Endothelial cell of umbilical vein (primary cell): ENCODE data around the gene ATP2B2. TPM values are rescaled to one million over a fixed set of nuclear protein-coding genes. Genes with fewer than 3 reads are reported as not detected.

Source experiments
- BruUV-seq: library from RNA; stranded (reverse); fragments of 400-500 nt; replicated peaks from 2 replicates; lab custom pipeline; 2021; lab: Mats Ljungman, UMichigan
- CTCF ChIA-PET: fragments of 300-600, 350-600 bp; sonication (Branson Sonifier 250); formaldehyde crosslinking; loops from one replicate; lab custom pipeline; 2021; ENCODE audit warnings: antibody characterized with exemption, inconsistent platforms; lab: Charles Lee
- POLR2A ChIA-PET: fragments of 300-600, 350-600 bp; sonication (Branson Sonifier 250); formaldehyde crosslinking; loops from one replicate; lab custom pipeline; 2021; ENCODE audit warnings: antibody characterized with exemption, inconsistent platforms; lab: Charles Lee
- DNase-seq: peaks from one replicate; pipeline ENCODE4 v3.0.0-alpha.2; 2011; ENCODE audit warnings: low read depth, low spot score
- FAIRE-seq: peaks from 2 replicates; lab custom pipeline; 2011; peaks lifted over from hg19 to GRCh38; lab: Jason Lieb, UNC
- H2AFZ ChIP-seq: 2 replicates; pipeline ENCODE4 v1.6.0; 2012; ENCODE audit warnings: low read depth, low read length, control low read depth, inconsistent platforms
- H3K27ac ChIP-seq: 2 replicates; pipeline ENCODE4 v1.5.1; 2011; ENCODE audit warnings: low read depth, mild to moderate bottlenecking, control low read depth, low read length, moderate library complexity; ENCODE audit not compliant: insufficient read depth
- H3K27me3 ChIP-seq, 2 experiments: 2 replicates each; pipeline versions ENCODE4 v1.6.0 to v1.6.1; 2011; ENCODE audit warnings: low read length in 2 of 2, mixed read lengths in 1 of 2; ENCODE audit not compliant: control insufficient read depth in 2 of 2, insufficient read depth in 2 of 2
- H3K36me3 ChIP-seq, 2 experiments: 2 replicates in 1 of 2; 3 replicates in 1 of 2; pipeline ENCODE4 v1.5.1; 2011; ENCODE audit warnings: low read length in 2 of 2, mild to moderate bottlenecking in 1 of 2, moderate library complexity in 1 of 2; ENCODE audit not compliant: control insufficient read depth in 2 of 2, insufficient read depth in 2 of 2; ENCODE audit errors: extremely low read depth in 1 of 2
- H3K4me1 ChIP-seq: 3 replicates; pipeline ENCODE4 v1.5.1; 2011; ENCODE audit warnings: mild to moderate bottlenecking, low read length; ENCODE audit not compliant: control insufficient read depth, insufficient read depth; ENCODE audit errors: extremely low read depth
- H3K4me2 ChIP-seq: 2 replicates; pipeline ENCODE4 v1.6.1; 2011; ENCODE audit warnings: low read length, control low read depth, mixed read lengths; ENCODE audit not compliant: insufficient read depth
- H3K4me3 ChIP-seq, 3 experiments: fragments of 200-600 bp in 1 of 3; sonication (generic), shearing (Covaris generic) in 1 of 3; replicated peaks in 1 of 3; 2 replicates each; pipeline ENCODE4 v1.5.1; 2011 to 2016; ENCODE audit warnings: control low read depth in 3 of 3, low read length in 3 of 3, mild to moderate bottlenecking in 2 of 3, inconsistent platforms in 1 of 3, low read depth in 1 of 3, moderate library complexity in 1 of 3; ENCODE audit not compliant: insufficient read depth in 1 of 3
- H3K79me2 ChIP-seq: 2 replicates; pipeline ENCODE4 v1.6.0; 2012; ENCODE audit warnings: low read length, inconsistent platforms; ENCODE audit not compliant: control insufficient read depth, insufficient read depth
- H3K9ac ChIP-seq: replicated peaks from 2 replicates; pipeline ENCODE3; 2011; ENCODE audit warnings: low read length, control low read depth; ENCODE audit not compliant: insufficient read depth; ENCODE audit errors: extremely low read depth
- H3K9me1 ChIP-seq: replicated peaks from 3 replicates; pipeline ENCODE4 v1.6.0; 2011; ENCODE audit warnings: mild to moderate bottlenecking, low read length; ENCODE audit not compliant: control insufficient read depth, insufficient read depth; ENCODE audit errors: extremely low read depth
- H3K9me3 ChIP-seq: replicated peaks from 2 replicates; pipeline ENCODE4 v1.5.1; 2012; ENCODE audit warnings: low read length, inconsistent platforms; ENCODE audit not compliant: control insufficient read depth, insufficient read depth
- H4K20me1 ChIP-seq: replicated peaks from 2 replicates; pipeline ENCODE3; 2011; ENCODE audit warnings: mild to moderate bottlenecking, low read length; ENCODE audit not compliant: control insufficient read depth, insufficient read depth; ENCODE audit errors: extremely low read depth
- CTCF ChIP-seq, 2 donors: IDR thresholded peaks; 1 replicate in 1 of 2; 2 replicates in 1 of 2; pipeline ENCODE4 v1.5.1; 2011; ENCODE audit warnings: low read length in 2 of 2, mild to moderate bottlenecking in 2 of 2, moderate library complexity in 2 of 2, control low read depth in 1 of 2, inconsistent platforms in 1 of 2, low read depth in 1 of 2; ENCODE audit not compliant: insufficient read depth in 1 of 2; ENCODE audit errors: extremely low read depth in 1 of 2
- EZH2 ChIP-seq: IDR thresholded peaks from 2 replicates; pipeline ENCODE4 v1.6.1; 2012; ENCODE audit warnings: borderline replicate concordance, low read depth, mild to moderate bottlenecking, moderate library complexity, low read length, inconsistent platforms; ENCODE audit not compliant: severe bottlenecking
- FOS ChIP-seq: IDR thresholded peaks from 2 replicates; pipeline ENCODE4 v1.6.1; 2011; ENCODE audit warnings: mild to moderate bottlenecking, low read length, moderate library complexity, borderline replicate concordance; ENCODE audit not compliant: insufficient read depth
- GATA2 ChIP-seq: IDR thresholded peaks from 2 replicates; pipeline ENCODE4 v1.7.0; 2011; ENCODE audit warnings: low read depth, mild to moderate bottlenecking, moderate library complexity, mixed read lengths, low read length; ENCODE audit not compliant: insufficient read length, insufficient read depth
- POLR2A ChIP-seq: IDR thresholded peaks from 2 replicates; pipeline ENCODE4 v1.6.1; 2012; ENCODE audit warnings: low read depth, mild to moderate bottlenecking, control low read depth, low read length
- POLR2AphosphoS5 ChIP-seq: IDR thresholded peaks from 2 replicates; pipeline ENCODE4 v1.6.1; 2012; ENCODE audit warnings: low read depth, mild to moderate bottlenecking, control low read depth, low read length, moderate library complexity; ENCODE audit not compliant: insufficient read depth
- dilution Hi-C: fragments of 300-500 bp; cut with MboI; formaldehyde crosslinking; loops from one replicate; pipeline ENCODE4 v1.15.0; 2019; ENCODE audit warnings: low sequenced_read_pairs; ENCODE audit not compliant: extremely low pct_ligation_motif_present
- intact Hi-C: fragments of 100-400 bp; cut with micrococcal nuclease; formaldehyde crosslinking; loops from one replicate; pipeline ENCODE4 v1.10.0; 2022
- polyA plus RNA-seq, 4 experiments: library from polyadenylated mRNA; depleted of rRNA in 3 of 4; stranded (reverse) in 3 of 4; unstranded in 1 of 4; fragments of >200 nt; gene quantifications; 2 replicates each; pipeline versions ENCODE4 v1.2.1 to v1.2.3, GENCODE V29; 2011 to 2012; ENCODE audit warnings: missing spikeins in 1 of 4
- total RNA-seq: library from RNA; stranded (reverse); gene quantifications from 2 replicates; pipeline ENCODE4 v1.2.3, GENCODE V29; 2021
- TF ChIP-seq, protein P1 (sequence below): IDR thresholded peaks from 2 replicates; pipeline ENCODE4 v1.6.1; 2011; ENCODE audit not compliant: insufficient read depth, insufficient read length

The ATP2B2 gene
- total and polyA plus RNA-seq, 2 donors (not counting 3 experiments of a cell fraction or from before 2014, with no cell fraction given): not detected

GRCh38 chr3:10459954-10460754 is 45.2 kb downstream of the ATP2B2 start:
- Histone ChIP-seq H3K9ac (no peak overlapping the region), H3K9me1 (no peaks in the 10 kb centered on the region), H4K20me1 (no peaks in the 10 kb centered on the region), H3K4me3 (no peak overlapping the region), H3K4me2 (no peak overlapping the region), H3K36me3 (no peaks in the 10 kb centered on the region), H3K4me1 (no peaks in the 10 kb centered on the region), H2AFZ (no peak overlapping the region), H3K27me3 (no peaks in the 10 kb centered on the region), H3K27ac (no peak overlapping the region), H3K79me2 (no peaks in the 10 kb centered on the region), H3K9me3 (no peaks in the 10 kb centered on the region)
- intact Hi-C loops (no loop called here), dilution Hi-C loops (no loop called here)
- ChIA-PET CTCF (interaction anchor here (1.2 kb wide), 1 partner anchor 13 kb away, joined by 3 read pairs; no protein-coding TSS in a partner anchor), POLR2A (no interaction called here)
- no TSS peak for BruUV-seq
- DNase-seq (peak; percentile 59), FAIRE-seq (peak; percentile 43)
- TF ChIP-seq GATA2 (no peak), POLR2AphosphoS5 (no peak), FOS (no peak), EZH2 (no peak), POLR2A (no peak), CTCF (IDR thresholded peaks at IDR 0.05; ENCODE audit: extremely low read depth in 1 of 2, insufficient read depth in 1 of 2, low read depth in 1 of 2, low read length in 2 of 2) (no peak)
- TF ChIP-seq, protein P1, sequence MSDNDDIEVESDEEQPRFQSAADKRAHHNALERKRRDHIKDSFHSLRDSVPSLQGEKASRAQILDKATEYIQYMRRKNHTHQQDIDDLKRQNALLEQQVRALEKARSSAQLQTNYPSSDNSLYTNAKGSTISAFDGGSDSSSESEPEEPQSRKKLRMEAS: peak; percentile 71
